T-helper 1 cell treated with Interleukin-12 subunit alpha and Interleukin-12 subunit beta and Interleukin-4 antibody, amounts not matched to agents 30 μg/mL and 1 μg/mL, for 36 hours (primary cell): Measurements from ENCODE around the gene RPL32.

Experiments
- H3K27ac Mint-ChIP-seq: one replicate; pipeline ENCODE4 v1.8.0; 2021; ENCODE audit warnings: mild to moderate bottlenecking, mixed read lengths
- H3K27me3 Mint-ChIP-seq: one replicate; pipeline ENCODE4 v1.8.0; 2021; ENCODE audit warnings: low read depth, mixed read lengths
- H3K36me3 Mint-ChIP-seq: one replicate; pipeline ENCODE4 v1.8.0; 2021; ENCODE audit warnings: low read depth, mixed read lengths
- H3K4me1 Mint-ChIP-seq: one replicate; pipeline ENCODE4 v1.8.0; 2021; ENCODE audit warnings: low read depth, mixed read lengths
- H3K4me3 Mint-ChIP-seq: one replicate; pipeline ENCODE4 v1.8.0; 2021; ENCODE audit warnings: mild to moderate bottlenecking, moderate library complexity, mixed read lengths
- H3K9me3 Mint-ChIP-seq: one replicate; pipeline ENCODE4 v1.8.0; 2021; ENCODE audit warnings: mixed read lengths

The RPL32 gene

DNA sequence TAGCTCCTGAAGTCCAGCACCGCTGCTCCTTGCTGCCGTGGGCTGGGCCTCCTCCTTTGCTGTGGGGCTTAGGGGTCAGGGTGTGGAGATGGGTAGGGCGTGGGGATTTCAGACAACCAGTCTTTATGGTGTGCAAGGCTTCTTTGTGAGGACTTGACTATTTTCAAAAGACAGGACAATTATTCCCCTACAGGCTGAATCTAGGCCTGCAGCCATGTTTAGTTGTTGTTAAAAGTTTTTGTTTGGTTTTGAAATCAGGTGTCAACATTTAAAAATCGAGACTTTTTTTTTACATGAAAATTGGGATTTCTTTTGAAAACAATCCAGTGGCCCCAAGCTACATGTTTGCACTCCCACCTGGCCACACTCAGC lies 10.6 kb downstream of the RPL32 start:
- no peaks in the 10 kb centered on the region for H3K9me3 Mint-ChIP-seq
- H3K27me3 Mint-ChIP-seq, result no peaks in the 10 kb centered on the region
- peaks cover 27% of the 10 kb centered on the region for H3K36me3 Mint-ChIP-seq
- peaks cover 2% of the 10 kb centered on the region for H3K4me1 Mint-ChIP-seq
- no peak overlapping the region for H3K27ac Mint-ChIP-seq
- no peak overlapping the region for H3K4me3 Mint-ChIP-seq

DNA sequence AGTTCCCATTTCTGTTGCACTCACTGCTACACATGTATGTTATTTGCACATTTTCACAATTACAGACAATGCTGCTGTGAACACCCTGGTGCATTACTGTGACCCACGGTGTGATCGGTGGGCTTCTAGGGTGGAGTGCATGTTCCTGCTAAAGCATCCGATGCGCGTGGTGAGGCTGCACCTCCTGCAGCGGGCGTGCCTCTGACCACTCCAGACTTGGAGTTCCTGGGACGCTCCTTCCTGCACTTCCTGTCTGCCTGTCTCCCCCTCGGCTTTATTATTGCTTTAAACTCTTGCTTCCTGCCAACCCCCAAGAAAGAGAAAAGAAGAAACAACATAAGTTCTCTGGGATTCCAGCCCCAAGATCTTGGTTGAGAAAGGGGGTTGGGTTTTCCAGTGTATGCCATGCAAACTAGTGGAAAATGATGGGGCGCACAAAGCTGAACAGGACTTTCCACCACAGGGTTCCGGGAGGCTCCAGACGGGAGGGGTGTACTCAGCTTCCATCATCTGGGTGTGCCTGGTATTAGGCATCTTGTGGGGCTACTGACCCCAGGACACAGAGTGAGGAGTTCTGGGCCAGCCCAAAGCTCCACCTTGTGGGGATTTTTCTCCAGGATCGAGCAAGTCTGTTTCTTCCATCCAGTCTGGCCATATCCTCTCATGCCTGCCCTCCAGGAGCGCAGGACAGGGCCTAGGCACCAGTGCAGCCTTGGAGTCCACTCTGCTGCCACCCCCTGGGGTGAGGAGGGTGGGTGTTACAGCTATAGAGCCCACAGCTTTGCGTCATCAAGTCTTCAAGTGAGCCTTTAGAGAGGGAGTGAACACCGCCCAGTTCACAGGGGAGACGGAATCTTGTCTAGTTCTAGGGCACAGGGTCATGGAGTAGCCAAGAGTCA lies 11.2 kb downstream of the RPL32 start:
- Mint-ChIP-seq H3K9me3 (no peaks in the 10 kb centered on the region), H3K4me3 (no peak overlapping the region), H3K36me3 (peaks cover 23% of the 10 kb centered on the region), H3K4me1 (no peaks in the 10 kb centered on the region), H3K27ac (no peak overlapping the region), H3K27me3 (no peaks in the 10 kb centered on the region)

DNA sequence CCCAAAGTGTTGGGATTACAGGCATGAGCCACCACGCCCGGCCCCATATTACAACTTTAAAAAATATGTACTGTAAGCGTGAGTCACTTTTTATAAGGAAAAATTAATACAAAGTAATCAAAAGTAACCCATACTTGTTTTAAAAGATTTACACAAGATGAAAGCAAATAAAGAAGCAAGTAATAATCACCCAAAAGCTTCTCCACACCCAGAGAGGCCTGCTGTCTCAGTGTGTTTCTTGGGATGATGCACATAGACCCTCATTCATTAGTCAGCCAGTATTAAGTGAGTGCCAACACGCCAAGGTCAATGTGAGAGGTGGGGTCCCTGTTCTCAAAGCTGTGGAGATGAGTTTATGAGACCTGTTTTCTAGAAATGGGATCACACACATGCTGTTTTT lies 12.0 kb downstream of the RPL32 start:
- Mint-ChIP-seq H3K4me3 (no peak overlapping the region), H3K27me3 (no peaks in the 10 kb centered on the region), H3K9me3 (no peaks in the 10 kb centered on the region), H3K27ac (no peak overlapping the region), H3K4me1 (no peaks in the 10 kb centered on the region), H3K36me3 (peaks cover 18% of the 10 kb centered on the region)

GRCh38 chr3:12828751-12829150 lies 12.6 kb downstream of the RPL32 start:
- H3K27me3 Mint-ChIP-seq, result no peaks in the 10 kb centered on the region
- H3K4me1 Mint-ChIP-seq, result no peaks in the 10 kb centered on the region
- H3K36me3 Mint-ChIP-seq, result peaks cover 12% of the 10 kb centered on the region
- no peaks in the 10 kb centered on the region for H3K9me3 Mint-ChIP-seq
- no peak overlapping the region for H3K4me3 Mint-ChIP-seq
- no peak overlapping the region for H3K27ac Mint-ChIP-seq

- no peak overlapping the region for H3K4me3 Mint-ChIP-seq
- no peak overlapping the region for H3K27ac Mint-ChIP-seq
- no peaks in the 10 kb centered on the region for H3K27me3 Mint-ChIP-seq
- no peaks in the 10 kb centered on the region for H3K36me3 Mint-ChIP-seq
- no peaks in the 10 kb centered on the region for H3K9me3 Mint-ChIP-seq
- no peaks in the 10 kb centered on the region for H3K4me1 Mint-ChIP-seq
Measured at GRCh38 chr3:12825156-12825555, 16.2 kb downstream of the RPL32 start.

DNA sequence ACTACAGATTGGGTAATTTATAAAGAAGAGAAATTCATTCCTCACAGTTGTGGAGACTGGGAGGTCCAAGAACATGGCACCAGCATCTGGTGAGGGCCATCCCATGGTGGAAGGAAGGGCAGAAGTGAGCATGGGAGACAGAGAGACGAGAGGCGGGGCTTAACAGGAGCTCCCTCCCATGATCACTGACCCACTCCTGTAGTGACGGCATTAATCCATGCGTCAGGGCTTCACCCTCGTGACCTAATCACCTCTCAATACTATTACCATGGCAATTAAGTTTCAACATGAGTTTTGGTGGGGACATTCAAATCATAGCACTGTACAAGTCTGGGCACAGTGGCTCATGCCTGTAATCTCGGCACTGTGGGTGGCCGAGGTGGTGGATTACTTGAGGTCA lies 17.1 kb downstream of the RPL32 start:
- Mint-ChIP-seq H3K4me3 (no peak overlapping the region), H3K4me1 (no peaks in the 10 kb centered on the region)

DNA sequence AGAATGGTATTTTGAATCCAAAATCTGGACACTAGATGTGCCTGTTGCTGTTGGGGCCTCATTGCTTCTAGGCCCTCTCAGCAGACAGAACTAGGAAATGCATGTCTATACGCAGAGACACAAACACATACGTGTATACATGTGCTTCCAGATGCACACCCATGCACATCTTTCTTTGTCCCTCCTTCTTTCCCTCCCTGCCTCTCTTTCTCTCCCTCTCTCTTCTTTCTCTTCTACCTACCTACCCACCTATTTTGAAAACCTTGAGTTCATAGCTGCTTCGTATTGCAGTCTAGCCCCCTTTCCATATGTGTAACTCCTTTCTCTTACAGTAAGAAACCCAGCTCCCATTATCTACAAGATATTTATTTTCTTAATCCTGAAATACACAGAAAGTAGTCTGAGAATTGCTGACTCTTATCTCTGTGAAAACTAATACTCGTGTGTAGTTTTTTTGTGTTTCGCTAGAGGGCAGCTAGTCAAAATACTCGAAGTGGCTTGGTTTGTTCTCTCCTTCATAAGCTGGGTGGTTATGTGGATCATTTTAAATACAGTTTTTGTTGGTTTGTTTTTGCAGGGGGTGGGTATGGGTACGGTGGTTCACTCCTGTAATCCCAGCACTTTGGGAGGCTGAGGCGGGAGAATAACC lies 18.5 kb downstream of the RPL32 start:
- no peaks in the 10 kb centered on the region for H3K4me1 Mint-ChIP-seq
- no peak overlapping the region for H3K27ac Mint-ChIP-seq
- no peaks in the 10 kb centered on the region for H3K9me3 Mint-ChIP-seq
- no peaks in the 10 kb centered on the region for H3K36me3 Mint-ChIP-seq
- no peak overlapping the region for H3K4me3 Mint-ChIP-seq
- no peaks in the 10 kb centered on the region for H3K27me3 Mint-ChIP-seq

More for the DNA sequence above, 17.1 kb downstream of the RPL32 start:
- Mint-ChIP-seq H3K27me3 (no peaks in the 10 kb centered on the region), H3K27ac (no peak overlapping the region), H3K9me3 (no peaks in the 10 kb centered on the region), H3K36me3 (no peaks in the 10 kb centered on the region)

- H3K4me1 Mint-ChIP-seq, result no peaks in the 10 kb centered on the region
- no peaks in the 10 kb centered on the region for H3K9me3 Mint-ChIP-seq
- H3K36me3 Mint-ChIP-seq, result no peaks in the 10 kb centered on the region
- H3K27me3 Mint-ChIP-seq, result no peaks in the 10 kb centered on the region
- no peak overlapping the region for H3K27ac Mint-ChIP-seq
- H3K4me3 Mint-ChIP-seq, result no peak overlapping the region
Measured at GRCh38 chr3:12818773-12819172, 22.6 kb downstream of the RPL32 start.

DNA sequence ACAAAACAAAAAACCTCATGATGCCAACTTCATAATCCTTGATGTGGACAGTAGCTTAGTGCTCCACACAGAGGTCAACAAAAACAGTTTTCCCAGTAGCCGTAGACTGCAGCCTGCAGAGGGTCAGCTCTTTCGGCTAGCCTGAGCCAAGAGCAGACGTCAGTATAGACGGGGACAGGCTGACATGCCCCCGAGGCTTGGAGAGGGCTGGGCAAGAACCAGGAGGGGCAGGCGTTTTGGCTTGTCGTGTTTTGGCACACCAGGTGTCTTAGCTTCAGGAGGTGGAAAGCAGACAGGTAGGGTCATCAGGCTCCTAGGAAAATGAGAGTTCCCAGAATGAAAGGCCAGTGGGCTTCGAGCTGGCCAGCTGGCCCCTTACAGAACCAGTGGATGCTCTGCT lies 23.1 kb downstream of the RPL32 start:
- H3K9me3 Mint-ChIP-seq, result no peaks in the 10 kb centered on the region
- H3K27me3 Mint-ChIP-seq, result no peaks in the 10 kb centered on the region
- no peaks in the 10 kb centered on the region for H3K4me1 Mint-ChIP-seq
- H3K4me3 Mint-ChIP-seq, result no peak overlapping the region
- H3K36me3 Mint-ChIP-seq, result no peaks in the 10 kb centered on the region
- no peak overlapping the region for H3K27ac Mint-ChIP-seq

DNA sequence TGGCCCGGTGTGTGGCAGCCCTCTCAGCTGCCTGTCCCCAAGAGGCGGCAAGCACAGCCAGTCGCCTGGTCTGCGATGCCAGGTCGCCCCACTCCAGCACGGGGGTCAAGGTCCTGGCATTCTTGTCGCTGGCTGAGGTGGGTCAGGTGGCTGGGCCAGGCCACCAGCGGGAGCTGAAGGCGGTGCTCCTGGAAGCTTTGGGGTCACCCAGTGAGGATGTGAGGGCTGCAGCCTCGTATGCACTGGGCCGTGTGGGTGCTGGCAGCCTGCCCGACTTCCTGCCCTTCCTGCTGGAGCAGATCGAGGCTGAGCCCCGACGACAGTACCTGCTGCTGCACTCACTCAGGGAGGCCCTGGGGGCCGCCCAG lies 24.0 kb downstream of the RPL32 start:
- Mint-ChIP-seq H3K36me3 (no peaks in the 10 kb centered on the region), H3K4me1 (no peaks in the 10 kb centered on the region), H3K27ac (no peak overlapping the region), H3K4me3 (no peak overlapping the region), H3K27me3 (no peaks in the 10 kb centered on the region), H3K9me3 (no peaks in the 10 kb centered on the region)

DNA sequence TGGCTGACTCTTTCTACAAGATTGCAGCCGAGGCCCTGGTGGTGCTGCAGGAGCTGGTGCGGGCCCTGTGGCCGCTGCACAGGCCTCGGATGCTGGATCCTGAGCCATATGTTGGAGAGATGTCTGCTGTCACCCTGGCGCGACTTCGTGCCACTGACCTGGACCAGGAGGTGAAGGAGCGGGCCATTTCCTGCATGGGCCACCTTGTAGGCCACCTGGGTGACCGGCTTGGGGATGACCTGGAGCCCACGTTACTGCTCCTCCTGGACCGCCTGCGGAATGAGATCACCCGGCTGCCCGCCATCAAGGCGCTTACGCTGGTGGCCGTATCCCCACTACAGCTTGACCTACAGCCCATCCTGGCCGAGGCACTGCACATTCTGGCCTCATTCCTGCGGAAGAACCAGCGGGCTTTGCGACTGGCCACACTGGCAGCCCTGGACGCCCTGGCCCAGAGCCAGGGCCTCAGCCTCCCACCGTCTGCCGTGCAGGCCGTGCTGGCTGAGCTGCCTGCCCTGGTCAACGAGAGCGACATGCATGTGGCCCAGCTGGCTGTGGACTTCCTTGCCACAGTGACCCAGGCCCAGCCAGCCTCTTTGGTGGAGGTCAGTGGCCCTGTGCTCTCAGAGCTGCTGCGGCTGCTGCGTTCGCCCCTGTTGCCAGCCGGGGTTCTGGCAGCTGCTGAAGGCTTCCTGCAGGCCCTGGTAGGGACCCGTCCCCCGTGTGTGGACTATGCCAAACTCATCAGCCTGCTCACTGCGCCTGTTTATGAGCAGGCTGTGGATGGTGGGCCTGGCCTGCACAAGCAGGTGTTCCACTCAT lies 24.6 kb downstream of the RPL32 start:
- Mint-ChIP-seq H3K4me3 (no peak overlapping the region), H3K27ac (no peak overlapping the region), H3K9me3 (no peaks in the 10 kb centered on the region), H3K4me1 (no peaks in the 10 kb centered on the region), H3K36me3 (no peaks in the 10 kb centered on the region), H3K27me3 (no peaks in the 10 kb centered on the region)

- Mint-ChIP-seq H3K9me3 (no peaks in the 10 kb centered on the region), H3K4me1 (peaks cover 1% of the 10 kb centered on the region), H3K27ac (no peak overlapping the region), H3K27me3 (no peaks in the 10 kb centered on the region), H3K4me3 (no peak overlapping the region), H3K36me3 (no peaks in the 10 kb centered on the region)
Measured at GRCh38 chr3:12815719-12816118, 25.6 kb downstream of the RPL32 start.

GRCh38 chr3:12815078-12815477 lies 26.3 kb downstream of the RPL32 start:
- Mint-ChIP-seq H3K27ac (no peak overlapping the region), H3K27me3 (no peaks in the 10 kb centered on the region), H3K36me3 (no peaks in the 10 kb centered on the region), H3K4me3 (no peak overlapping the region), H3K4me1 (peaks cover 3% of the 10 kb centered on the region), H3K9me3 (no peaks in the 10 kb centered on the region)

DNA sequence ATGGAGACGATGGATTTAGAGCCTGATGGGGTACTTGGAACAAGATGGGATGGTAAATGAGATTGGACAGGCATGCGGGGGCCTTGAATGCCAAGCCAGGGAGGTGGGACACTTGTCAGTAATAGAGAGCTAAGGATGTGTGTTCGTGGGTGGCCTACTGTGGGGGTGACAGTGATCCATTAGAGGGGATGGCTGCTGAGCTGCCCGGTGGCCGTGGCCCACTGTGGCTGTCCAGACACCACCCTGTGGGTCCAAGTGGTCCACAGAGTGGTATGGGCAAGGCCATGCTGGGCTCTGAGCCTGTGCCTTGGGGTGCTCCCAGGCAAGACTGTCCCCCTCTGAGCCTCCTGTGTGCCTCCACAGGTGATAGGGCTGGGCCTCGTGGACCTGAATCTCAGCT lies 27.4 kb downstream of the RPL32 start:
- H3K9me3 Mint-ChIP-seq, result no peaks in the 10 kb centered on the region
- no peaks in the 10 kb centered on the region for H3K36me3 Mint-ChIP-seq
- H3K27ac Mint-ChIP-seq, result no peak overlapping the region
- no peak overlapping the region for H3K4me3 Mint-ChIP-seq
- H3K4me1 Mint-ChIP-seq, result peaks cover 6% of the 10 kb centered on the region
- peaks cover 4% of the 10 kb centered on the region for H3K27me3 Mint-ChIP-seq

GRCh38 chr3:12812812-12813211 lies 28.6 kb downstream of the RPL32 start:
- Mint-ChIP-seq H3K27me3 (peaks cover 11% of the 10 kb centered on the region), H3K36me3 (no peaks in the 10 kb centered on the region), H3K27ac (no peak overlapping the region), H3K9me3 (no peaks in the 10 kb centered on the region), H3K4me3 (no peak overlapping the region), H3K4me1 (peaks cover 9% of the 10 kb centered on the region)
